GM12865 (cell line): ENCODE data around the gene DCLK1.

Experiments
- DNase-seq: peaks from one replicate; pipeline ENCODE4 v3.0.0; 2010; ENCODE audit warnings: low read depth
- H3K4me3 ChIP-seq: 2 replicates; pipeline ENCODE4 v1.5.1; 2011; ENCODE audit warnings: mild to moderate bottlenecking, low read depth, low read length, control low read depth
- TF ChIP-seq, protein P1 (sequence below): IDR thresholded peaks from 2 replicates; pipeline ENCODE4 v1.5.1; 2011; ENCODE audit warnings: low read length, control low read depth, low read depth, inconsistent platforms; ENCODE audit not compliant: insufficient read depth; ENCODE audit errors: missing control alignments

DCLK1 gene

DNA sequence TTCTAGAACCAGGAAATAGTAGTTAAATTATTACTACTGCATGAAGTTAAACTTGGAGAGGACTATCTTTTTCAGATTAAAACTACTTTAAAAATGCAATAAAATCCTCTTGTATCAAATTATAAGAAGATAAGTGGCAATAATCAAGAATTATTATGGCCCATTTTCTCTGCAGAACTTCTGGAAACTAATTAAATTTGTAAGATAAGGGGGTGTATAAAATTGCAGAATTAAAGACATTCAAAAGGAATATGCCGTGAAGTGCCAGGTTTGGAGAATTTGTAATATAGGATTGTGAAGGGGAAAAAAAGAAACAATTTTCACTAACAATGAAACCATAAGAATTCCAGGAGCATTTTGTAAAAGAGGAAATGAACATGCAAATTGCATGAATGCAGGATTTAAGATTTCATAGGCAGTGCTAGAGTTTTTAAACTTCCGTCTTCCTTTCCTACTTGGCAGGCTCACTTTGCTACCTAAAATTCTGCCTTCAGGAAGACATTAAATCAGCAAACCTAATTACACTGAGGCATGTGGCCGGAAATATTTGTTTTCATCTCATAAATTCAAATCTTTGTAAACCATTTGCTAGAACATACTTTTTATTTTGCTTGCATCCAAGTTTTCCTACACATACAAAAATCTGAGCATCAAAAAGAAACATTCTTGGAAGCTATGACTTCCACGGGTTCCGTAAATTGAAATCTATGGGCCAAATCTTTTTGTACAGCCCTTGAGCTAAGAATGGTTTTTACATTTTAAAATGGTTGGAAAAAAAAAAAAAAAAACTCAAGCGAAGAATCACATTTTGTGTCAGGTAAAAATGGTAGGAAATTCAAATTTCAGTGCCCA is 166.9 kb downstream of the DCLK1 start:
- H3K4me3 ChIP-seq, result no peak overlapping the region
- DNase-seq, result no peak
- TF ChIP-seq, protein P1, sequence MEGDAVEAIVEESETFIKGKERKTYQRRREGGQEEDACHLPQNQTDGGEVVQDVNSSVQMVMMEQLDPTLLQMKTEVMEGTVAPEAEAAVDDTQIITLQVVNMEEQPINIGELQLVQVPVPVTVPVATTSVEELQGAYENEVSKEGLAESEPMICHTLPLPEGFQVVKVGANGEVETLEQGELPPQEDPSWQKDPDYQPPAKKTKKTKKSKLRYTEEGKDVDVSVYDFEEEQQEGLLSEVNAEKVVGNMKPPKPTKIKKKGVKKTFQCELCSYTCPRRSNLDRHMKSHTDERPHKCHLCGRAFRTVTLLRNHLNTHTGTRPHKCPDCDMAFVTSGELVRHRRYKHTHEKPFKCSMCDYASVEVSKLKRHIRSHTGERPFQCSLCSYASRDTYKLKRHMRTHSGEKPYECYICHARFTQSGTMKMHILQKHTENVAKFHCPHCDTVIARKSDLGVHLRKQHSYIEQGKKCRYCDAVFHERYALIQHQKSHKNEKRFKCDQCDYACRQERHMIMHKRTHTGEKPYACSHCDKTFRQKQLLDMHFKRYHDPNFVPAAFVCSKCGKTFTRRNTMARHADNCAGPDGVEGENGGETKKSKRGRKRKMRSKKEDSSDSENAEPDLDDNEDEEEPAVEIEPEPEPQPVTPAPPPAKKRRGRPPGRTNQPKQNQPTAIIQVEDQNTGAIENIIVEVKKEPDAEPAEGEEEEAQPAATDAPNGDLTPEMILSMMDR, result no peak

DNA sequence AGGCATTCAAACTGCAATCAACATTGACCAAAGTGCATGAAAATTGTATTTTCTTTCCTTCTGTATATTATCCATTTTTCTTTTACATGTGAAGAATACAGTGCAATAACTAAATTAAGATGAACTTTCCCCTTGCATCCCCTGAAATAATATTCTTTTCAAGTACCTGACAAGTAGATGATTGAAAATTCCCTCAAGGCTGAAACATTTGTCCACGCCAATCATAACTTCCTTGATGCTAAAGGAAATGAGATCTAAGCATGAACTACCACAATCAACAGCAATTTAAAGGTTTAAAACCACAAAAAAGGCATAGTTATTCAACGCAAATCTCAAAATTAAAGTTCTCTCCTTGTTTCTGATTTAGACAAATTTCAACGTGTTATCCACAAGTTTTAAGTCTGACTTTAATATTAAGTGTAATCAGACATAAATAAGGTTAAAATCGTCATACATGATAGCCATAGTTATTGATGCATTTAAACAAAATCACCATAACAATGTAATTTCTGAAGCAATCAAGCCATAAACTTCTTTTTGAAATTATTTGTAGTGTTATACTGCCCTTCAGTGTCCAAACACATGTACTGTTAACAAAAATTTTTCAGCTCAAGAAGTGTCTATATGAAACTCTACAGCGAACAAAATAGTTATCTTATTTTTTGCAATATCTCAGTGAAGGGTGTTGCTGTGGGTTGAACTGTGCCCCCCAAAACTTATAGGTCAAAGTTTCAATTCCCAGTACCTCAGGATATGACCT is 169.5 kb downstream of the DCLK1 start:
- H3K4me3 ChIP-seq, result no peak overlapping the region
- DNase-seq, result no peak
- TF ChIP-seq, protein P1, result no peak

DNA sequence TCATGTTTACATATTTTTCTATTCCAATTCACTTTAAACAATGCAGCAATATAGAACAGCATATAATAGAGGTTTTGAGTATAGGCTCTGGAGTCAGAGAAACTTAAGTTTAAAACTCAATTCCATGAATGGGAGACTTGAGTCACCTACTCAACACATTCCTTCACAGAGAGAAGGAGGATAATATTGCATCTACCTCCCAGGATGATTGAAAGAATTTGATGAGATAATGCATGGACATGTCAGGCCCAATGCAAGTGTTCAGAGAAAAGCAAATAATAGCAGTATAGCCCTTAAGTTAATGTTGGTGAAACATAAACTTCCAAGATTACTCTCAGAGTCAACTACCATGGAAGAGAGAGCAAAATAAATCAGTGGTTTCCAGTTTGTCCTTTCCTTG is 170.2 kb downstream of the DCLK1 start:
- TF ChIP-seq, protein P1, result no peak
- no peak for DNase-seq
- no peak overlapping the region for H3K4me3 ChIP-seq

DNA sequence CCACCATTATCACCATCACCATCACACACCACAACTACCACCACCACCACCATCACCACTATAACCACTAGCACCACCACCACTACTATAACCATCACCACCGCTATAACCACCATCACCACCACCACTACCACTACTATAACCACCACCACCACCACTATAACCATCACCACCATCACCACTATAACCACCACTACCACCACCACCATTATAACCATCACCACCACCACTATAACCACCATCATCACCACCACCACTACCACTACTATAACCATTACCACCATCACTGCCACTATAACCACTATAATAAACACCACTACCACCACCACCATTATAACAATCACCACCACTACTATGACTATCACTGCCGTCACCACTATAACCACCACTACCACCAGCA is 173.2 kb downstream of the DCLK1 start:
- DNase-seq, result no peak
- TF ChIP-seq, protein P1, result no peak
- H3K4me3 ChIP-seq, result no peak overlapping the region

DNA sequence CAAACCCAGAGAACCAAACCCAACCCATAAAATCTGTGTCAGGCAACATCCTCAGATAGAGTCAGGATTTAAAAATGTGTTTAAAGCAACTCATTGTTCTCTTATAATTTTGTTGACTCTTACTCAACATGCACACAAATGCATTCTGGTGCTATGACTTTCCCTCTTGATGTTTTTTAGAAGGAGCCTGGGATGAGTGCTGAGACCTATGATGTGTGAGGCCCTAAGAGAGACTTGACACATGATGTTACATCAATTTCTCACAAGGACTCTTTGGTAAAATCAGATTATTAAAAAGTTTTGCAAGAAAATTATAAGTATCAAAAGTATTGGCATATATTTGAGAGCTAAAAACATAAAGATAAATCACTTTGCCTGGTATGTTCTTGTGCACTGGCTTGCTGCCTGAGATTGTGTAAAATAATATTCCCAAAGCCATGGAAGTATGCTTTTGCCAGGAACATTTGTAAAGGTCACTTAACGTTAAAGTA is 173.9 kb downstream of the DCLK1 start:
- no peak for DNase-seq
- no peak overlapping the region for H3K4me3 ChIP-seq
- TF ChIP-seq, protein P1, result no peak

DNA sequence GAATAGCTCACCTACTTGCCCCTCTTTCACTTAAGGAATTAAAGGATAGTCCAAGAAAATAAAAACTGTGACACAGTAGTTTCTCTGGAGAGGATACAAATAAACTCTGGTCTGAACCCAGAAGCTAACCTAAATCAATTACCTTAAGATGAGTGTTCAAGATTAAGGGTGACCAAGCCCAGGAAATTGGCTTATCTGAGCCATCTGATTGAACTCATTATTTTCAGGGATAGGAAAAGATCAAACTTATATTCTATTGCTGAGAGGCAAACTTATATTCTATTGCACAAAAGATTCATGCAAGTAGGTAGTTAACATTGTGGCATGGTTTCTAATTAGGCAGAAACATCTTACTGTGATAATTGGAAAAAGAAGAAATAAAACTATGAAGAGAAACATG is 175.1 kb downstream of the DCLK1 start:
- TF ChIP-seq, protein P1, result no peak

More for the DNA sequence above, 175.1 kb downstream of the DCLK1 start:
- H3K4me3 ChIP-seq, result no peak overlapping the region
- DNase-seq, result no peak
